ENCODE results near the gene SH3GL1.

Gene SH3GL1, protein sequence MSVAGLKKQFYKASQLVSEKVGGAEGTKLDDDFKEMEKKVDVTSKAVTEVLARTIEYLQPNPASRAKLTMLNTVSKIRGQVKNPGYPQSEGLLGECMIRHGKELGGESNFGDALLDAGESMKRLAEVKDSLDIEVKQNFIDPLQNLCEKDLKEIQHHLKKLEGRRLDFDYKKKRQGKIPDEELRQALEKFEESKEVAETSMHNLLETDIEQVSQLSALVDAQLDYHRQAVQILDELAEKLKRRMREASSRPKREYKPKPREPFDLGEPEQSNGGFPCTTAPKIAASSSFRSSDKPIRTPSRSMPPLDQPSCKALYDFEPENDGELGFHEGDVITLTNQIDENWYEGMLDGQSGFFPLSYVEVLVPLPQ

GRCh38 chr19:4400135-4400936 is at the start of gene SH3GL1:
Gene SH3GL1 (minus strand): TSS chr19:4400547. CDS start chr19:4400368, 179 bp downstream.
- peak; percentile 96 for DNase-seq (ENCODE audit: low read depth, low spot score)

DNA sequence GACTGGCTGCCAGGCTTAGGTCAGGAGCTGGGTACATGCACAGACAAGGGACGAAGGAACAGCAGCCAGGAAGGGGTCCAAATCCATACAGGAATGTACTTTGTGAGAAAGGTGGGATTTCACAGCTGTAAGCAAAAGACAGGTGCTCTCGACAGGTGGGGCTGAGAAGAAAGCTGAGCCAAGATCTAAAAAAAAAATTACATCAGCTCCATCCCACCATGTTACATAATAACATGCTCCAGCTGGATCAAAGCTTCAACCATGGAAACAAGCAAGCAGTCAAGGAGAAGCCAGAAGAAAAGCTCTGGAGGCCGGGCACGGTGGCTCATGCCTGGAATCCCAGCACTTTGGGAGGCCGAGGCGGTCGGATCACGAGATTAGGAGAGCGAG is 49.3 kb upstream of the SH3GL1 start:
- no peak for DNase-seq (ENCODE audit: low read depth, low spot score)

DNA sequence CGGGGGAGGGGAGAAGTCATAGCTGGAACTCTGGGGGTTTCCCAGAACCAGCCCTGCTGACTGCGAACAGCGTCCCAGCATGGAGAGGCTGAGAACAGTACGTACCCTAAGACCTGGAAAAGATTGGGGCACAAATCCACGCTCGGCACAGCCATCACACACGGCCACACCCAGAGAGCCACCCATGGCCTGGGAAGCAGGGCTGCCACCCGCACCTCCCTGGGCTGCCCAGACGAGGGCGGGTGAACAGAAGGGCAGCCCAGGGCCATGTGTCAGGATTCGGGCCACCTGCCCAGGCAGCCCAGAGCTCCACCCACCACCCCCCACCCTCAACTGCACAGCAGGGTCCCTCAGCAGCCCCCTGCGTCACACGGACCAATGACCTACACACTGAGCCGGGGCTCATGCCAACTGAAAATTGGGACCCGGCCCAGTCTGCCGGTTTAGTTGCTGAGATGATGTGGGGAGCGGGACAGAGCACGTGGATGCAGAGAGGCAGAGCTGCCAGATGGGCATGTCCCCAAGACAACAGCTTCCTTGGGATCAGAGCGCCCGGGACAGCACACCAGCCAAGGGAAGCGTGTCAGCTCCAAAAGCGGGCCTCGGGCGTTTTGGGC is 48.8 kb upstream of the SH3GL1 start:
- DNase-seq (ENCODE audit: low read depth, low spot score) = no peak

- no peak for DNase-seq (ENCODE audit: low read depth, low spot score)
Measured at GRCh38 chr19:4448147-4448985, 48.0 kb upstream of the SH3GL1 start.

- no peak for DNase-seq (ENCODE audit: low read depth, low spot score)
Measured at GRCh38 chr19:4447327-4448146, 47.2 kb upstream of the SH3GL1 start.

DNA sequence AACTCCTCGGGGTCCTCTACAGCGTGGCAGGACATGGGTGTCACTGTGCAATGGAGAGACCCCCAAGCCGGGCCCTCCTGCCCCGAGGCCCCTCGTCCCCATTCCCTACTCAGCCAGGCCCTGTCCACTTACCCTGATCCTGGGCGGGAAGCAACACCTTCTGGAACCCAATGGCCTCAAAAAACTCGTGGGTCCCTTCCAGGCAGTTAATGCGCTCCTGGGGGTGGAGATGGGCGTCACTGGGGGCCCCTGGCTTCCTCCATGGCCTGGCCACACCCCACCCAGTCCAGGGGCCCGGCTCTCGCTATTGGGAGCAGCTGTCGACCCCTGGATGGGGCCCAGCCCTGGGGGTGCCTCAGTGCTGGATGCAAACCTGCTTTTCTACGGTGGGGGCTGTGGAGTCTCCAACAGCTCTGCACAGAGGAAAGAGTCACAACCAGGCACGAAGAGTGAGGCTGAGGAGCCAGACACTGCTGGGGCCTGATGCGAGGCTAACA is 46.4 kb upstream of the SH3GL1 start:
- DNase-seq (ENCODE audit: low read depth, low spot score) = no peak

DNA sequence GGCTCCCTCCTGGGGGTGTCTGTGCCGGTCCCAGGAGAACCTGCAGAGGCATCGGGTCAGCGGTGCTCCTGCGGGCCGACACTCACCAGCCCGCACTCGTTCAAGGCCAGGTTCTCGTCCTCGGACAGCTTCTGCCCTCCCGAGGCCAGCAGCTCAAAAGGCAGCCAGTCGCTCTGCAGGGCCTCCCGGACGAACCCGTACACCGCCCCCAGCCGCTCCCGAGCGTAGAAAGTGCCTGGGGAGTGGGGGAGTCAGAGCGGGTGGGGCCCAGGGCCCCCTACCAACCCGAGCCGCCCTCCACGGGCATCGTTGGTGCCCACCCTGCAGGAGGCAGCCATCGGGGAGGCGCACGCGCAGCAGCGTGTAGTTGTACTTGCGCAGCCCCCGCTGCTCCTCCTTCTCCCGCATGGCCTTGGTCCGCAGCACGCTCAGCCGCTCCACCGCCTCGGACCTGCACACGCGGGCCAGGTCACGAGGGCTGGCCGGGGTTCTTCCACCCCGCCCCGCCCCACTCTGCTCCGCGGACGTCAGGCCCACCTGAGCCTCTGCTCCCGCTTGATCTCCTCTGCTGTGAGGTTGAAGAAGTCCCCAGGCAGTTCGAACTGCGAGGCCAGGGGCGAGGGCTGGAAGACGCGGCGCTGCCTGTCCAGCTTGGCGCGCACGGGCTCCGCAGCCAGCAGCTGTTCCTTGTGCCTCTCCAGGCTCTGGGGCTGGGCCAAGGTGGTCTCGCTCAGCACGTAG is 45.8 kb upstream of the SH3GL1 start:
- no peak for DNase-seq (ENCODE audit: low read depth, low spot score)

- DNase-seq (ENCODE audit: low read depth, low spot score) = no peak
Measured at GRCh38 chr19:4444765-4445741, 44.7 kb upstream of the SH3GL1 start.

DNA sequence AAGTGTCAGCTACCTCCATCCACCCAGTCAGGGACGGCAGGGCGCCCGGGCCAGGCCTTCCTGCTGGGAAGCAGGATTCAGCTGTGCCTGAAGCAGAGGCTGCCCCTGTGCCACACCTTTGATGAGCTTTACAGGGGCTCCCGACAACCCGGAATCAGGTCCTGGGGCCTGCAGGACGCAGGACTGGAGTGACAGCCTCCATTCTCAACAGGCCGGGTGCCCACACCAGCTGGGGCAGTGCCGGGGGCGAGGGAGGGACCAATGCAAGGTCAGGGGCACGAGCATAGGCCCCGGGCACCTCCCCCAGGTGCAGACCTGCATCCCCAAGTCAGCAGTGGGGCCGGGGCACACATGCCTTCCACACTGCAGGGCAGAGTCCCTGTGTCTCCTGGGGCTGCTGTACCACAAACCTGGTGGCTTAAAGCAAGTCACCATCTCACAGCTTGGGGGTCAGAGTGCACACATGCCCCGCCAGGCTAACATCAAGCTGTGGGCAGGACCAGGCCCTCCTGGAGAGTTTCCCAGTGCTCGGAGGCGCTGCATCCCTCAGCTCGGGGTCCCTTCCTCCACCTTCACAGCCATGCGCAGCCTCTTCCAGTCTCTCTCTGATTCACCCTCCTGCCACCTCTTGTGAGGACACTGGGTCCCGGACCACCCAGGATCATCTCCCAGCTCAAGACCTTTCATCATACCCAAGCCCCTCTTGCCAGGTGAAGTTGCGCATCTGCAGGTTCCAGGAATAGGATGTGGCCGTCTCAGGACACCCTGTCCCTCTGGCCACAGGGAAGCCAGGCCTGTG is 43.8 kb upstream of the SH3GL1 start:
- DNase-seq (ENCODE audit: low read depth, low spot score) = no peak

- DNase-seq (ENCODE audit: low read depth, low spot score) = no peak
Measured at GRCh38 chr19:4443188-4443587, 42.8 kb upstream of the SH3GL1 start.

DNA sequence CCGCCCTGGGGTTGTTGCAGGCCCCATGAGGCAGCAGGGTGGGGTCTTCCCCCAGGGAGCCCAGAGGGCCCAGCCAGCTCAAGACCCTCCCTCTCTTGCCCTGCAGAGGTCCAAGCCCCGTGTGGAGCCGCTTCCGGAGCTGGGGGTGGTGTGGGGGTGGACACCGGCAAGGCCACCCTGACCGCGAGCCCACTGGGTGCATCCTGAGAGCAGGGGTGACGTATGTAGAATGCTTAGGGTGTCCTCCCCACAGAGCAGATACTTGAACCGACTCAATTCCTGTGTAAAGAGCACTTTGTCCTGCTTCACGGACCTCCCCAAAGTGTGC is 42.4 kb upstream of the SH3GL1 start:
- no peak for DNase-seq (ENCODE audit: low read depth, low spot score)

- no peak for DNase-seq (ENCODE audit: low read depth, low spot score)
Measured at GRCh38 chr19:4441994-4442818, 41.9 kb upstream of the SH3GL1 start.

- DNase-seq (ENCODE audit: low read depth, low spot score) = no peak
Measured at GRCh38 chr19:4439243-4439642, 38.9 kb upstream of the SH3GL1 start.

GRCh38 chr19:4437103-4437502 is 36.8 kb upstream of the SH3GL1 start:
- no peak for DNase-seq (ENCODE audit: low read depth, low spot score)

GRCh38 chr19:4436231-4436630 is 35.9 kb upstream of the SH3GL1 start:
- DNase-seq (ENCODE audit: low read depth, low spot score) = no peak

DNA sequence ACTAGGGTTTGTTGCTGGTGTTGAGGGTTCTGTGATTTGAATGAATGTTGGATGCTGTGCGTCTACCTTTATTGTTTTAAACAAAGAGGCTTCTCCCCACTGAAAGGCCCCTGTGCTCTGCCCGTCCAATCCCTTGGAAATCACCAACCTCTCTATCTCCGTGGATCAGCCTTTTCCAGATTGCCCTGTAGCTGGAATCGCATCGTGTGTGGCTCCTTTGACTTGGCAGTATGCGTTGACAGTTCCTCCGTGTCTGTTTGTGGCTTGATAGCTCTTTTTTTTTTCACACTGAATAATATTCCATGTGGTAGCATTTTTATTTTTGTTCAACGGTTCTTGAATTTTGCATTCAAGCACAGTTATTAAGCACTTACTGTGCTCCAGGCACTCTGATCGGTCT is 34.0 kb upstream of the SH3GL1 start:
- no peak for DNase-seq (ENCODE audit: low read depth, low spot score)

DNA sequence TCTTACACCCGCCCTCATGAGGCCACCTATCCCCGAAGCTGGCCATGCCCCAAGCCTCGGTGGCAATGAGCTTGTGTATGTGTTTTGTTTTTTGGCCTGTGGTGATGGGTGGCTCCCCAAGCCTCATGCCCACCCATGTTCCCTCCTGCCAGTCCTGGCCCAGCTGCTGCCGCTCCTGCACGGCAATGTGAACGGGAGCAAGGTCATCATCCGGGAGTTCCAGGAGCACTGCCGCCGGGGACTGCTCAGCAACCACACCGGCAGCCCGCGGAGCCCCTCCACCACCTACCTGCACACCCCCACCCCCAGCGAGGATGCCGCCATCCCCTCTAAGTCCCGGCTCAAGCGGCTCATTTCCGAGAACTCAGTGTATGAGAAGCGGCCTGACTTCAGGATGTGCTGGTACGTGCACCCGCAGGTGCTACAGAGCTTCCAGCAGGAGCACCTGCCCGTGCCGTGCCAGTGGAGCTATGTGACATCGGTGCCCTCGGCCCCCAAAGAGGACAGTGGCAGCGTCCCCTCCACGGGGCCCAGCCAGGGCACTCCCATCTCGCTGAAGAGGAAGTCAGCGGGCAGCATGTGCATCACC is 32.7 kb upstream of the SH3GL1 start:
- no peak for DNase-seq (ENCODE audit: low read depth, low spot score)
